Esophagus squamous epithelium (tissue), 4 donors: Measurements from ENCODE around the gene FGR.

Source experiments
- POLR2A ChIP-seq, 4 donors: fragments of 450-650 bp; IDR thresholded peaks; one replicate each; pipeline ENCODE4 v1.6.1; 2017; ENCODE audit warnings: antibody characterized with exemption in 4 of 4, mild to moderate bottlenecking in 4 of 4, moderate library complexity in 3 of 4
- TF ChIP-seq, protein P1 (sequence below), 6 experiments: fragments of 450-650 bp in 4 of 6; fragments of 200-600 bp in 2 of 6; sonication (generic) in 2 of 6; IDR thresholded peaks; one replicate each; pipeline ENCODE4 v1.5.1; 2016 to 2019; ENCODE audit warnings: antibody characterized with exemption in 6 of 6, mild to moderate bottlenecking in 4 of 6, moderate library complexity in 4 of 6

DNA sequence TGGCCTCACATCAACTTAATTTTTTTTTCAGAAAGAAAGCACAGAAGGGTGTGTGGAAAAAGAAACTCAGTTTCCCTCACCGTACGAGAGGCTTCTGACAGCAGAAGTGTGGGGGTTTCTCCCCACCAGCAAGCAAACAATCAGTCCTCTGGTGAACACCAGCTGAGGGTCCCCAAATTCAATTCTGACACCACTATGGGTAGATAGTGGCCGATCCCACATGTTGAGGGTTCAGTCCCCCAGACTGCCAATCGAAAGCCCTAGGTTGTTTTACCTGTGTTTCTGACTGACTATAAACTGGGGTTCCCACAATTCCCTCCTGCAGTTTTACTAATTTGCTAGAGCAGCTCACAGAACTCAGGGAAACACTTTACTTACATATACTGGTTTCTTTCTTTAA, 34.9 kb upstream of the FGR start:
- TF ChIP-seq POLR2A (IDR thresholded peaks at IDR 0.05) = no peak
- TF ChIP-seq, protein P1, sequence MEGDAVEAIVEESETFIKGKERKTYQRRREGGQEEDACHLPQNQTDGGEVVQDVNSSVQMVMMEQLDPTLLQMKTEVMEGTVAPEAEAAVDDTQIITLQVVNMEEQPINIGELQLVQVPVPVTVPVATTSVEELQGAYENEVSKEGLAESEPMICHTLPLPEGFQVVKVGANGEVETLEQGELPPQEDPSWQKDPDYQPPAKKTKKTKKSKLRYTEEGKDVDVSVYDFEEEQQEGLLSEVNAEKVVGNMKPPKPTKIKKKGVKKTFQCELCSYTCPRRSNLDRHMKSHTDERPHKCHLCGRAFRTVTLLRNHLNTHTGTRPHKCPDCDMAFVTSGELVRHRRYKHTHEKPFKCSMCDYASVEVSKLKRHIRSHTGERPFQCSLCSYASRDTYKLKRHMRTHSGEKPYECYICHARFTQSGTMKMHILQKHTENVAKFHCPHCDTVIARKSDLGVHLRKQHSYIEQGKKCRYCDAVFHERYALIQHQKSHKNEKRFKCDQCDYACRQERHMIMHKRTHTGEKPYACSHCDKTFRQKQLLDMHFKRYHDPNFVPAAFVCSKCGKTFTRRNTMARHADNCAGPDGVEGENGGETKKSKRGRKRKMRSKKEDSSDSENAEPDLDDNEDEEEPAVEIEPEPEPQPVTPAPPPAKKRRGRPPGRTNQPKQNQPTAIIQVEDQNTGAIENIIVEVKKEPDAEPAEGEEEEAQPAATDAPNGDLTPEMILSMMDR (IDR thresholded peaks at IDR 0.05) = no peak
